ENCODE data around the gene OPRD1.
A peak's percentile ranks its signal among the peaks of the same experiment; 100 is the strongest.

OPRD1 gene

DNA sequence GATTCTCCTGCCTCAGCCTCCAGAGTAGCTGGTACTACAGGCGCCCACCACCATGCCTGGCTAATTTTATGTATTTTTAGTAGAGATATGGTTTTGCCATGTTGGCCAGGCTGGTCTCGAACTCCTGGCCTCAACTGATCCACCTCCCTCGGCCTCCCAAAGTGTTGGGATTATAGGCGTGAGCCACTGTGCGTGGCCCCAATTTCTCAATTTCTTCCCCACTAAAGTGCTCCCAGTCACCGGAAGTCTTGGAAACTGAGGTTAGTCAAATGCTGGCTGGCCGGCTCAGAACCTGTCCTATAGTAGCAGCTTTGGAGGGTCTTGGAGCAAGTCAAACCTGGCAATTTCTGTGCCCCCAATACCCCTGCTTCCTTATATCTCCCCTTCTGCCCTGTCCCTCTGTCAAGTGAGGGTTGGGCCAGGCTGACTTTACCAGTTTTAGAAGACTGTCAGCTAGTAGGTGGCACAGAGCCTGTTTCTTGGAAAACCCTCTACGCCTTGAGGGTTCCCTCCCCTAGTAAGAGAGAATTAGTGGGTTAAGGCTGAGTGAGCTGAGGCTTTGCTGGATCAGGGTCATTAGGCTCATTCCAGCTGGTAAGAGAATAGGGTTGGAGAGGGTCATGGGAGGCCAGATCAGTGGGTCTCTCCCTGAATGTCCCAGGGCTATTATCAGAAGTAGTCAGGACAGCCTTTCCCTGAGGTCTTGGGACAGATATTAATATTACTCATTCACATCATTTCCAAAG, 94.1 kb downstream of the OPRD1 start:
- H2AFZ ChIP-seq (ENCODE audit: insufficient read depth, low read length, poor library complexity), result no peak overlapping the region
- no peak overlapping the region for H3K23ac ChIP-seq (ENCODE audit: low read length)
- H4K12ac ChIP-seq (ENCODE audit: low read depth, low read length), result no peak overlapping the region
- no peak overlapping the region for H2AK5ac ChIP-seq (ENCODE audit: low read length)
- H3K9me3 ChIP-seq (ENCODE audit: insufficient read depth, low read depth, low read length), result no peaks in the 10 kb centered on the region
- no peak overlapping the region for H2BK5ac ChIP-seq (ENCODE audit: low read depth, low read length, poor library complexity)
- no CpG with 5 or more reads among the region's 8 CpGs for whole genome bisulfite sequencing (ENCODE audit: extremely low coverage, insufficient coverage, insufficient read length)
- no peak overlapping the region for H3K4me3 ChIP-seq (ENCODE audit: low read depth, low read length)
- H3K27ac ChIP-seq (ENCODE audit: low read depth, low read length), result no peak overlapping the region
- H3K79me1 ChIP-seq (ENCODE audit: low read length), result no peaks in the 10 kb centered on the region
- no peak overlapping the region for H2BK120ac ChIP-seq (ENCODE audit: insufficient read depth, low read length, poor library complexity)
- no peak overlapping the region for H3K18ac ChIP-seq (ENCODE audit: low read length)
- H2BK12ac ChIP-seq (ENCODE audit: low read length), result no peak overlapping the region
- no peak overlapping the region for H3K4ac ChIP-seq (ENCODE audit: low read depth, low read length)
- no peak overlapping the region for H3K4me2 ChIP-seq (ENCODE audit: low read length)
- H3K27me3 ChIP-seq (ENCODE audit: insufficient read depth, low read length), result no peaks in the 10 kb centered on the region
- no peak overlapping the region for H4K91ac ChIP-seq (ENCODE audit: low read depth, low read length)
- H4K8ac ChIP-seq (ENCODE audit: low read depth, low read length), result no peak overlapping the region
- no peaks in the 10 kb centered on the region for H3K36me3 ChIP-seq (ENCODE audit: control insufficient read depth in 1 of 2, insufficient read depth in 2 of 2, low read length in 2 of 2)
- no peak overlapping the region for H3K9ac ChIP-seq (ENCODE audit: low read length)
- no peaks in the 10 kb centered on the region for H3K79me2 ChIP-seq (ENCODE audit: control insufficient read depth, insufficient read depth, low read length, poor library complexity)
- H3K4me1 ChIP-seq (ENCODE audit: control insufficient read depth in 1 of 2, insufficient read depth in 2 of 2, low read length in 2 of 2), result no peaks in the 10 kb centered on the region
- DNase-seq, result no peak
- no peak overlapping the region for H3K14ac ChIP-seq (ENCODE audit: low read length)

- H2BK12ac ChIP-seq (ENCODE audit: low read length), result no peak overlapping the region
- H3K18ac ChIP-seq (ENCODE audit: low read length), result no peak overlapping the region
- no peak overlapping the region for H3K23ac ChIP-seq (ENCODE audit: low read length)
- no peak overlapping the region for H2AK5ac ChIP-seq (ENCODE audit: low read length)
- H3K4ac ChIP-seq (ENCODE audit: low read depth, low read length), result no peak overlapping the region
- H3K27me3 ChIP-seq (ENCODE audit: insufficient read depth, low read length), result no peaks in the 10 kb centered on the region
- no peaks in the 10 kb centered on the region for H3K9me3 ChIP-seq (ENCODE audit: insufficient read depth, low read depth, low read length)
- H3K36me3 ChIP-seq (ENCODE audit: control insufficient read depth in 1 of 2, insufficient read depth in 2 of 2, low read length in 2 of 2), result peaks cover 0 to 2% of the 10 kb centered on the region in 2 experiments
- H3K79me1 ChIP-seq (ENCODE audit: low read length), result no peaks in the 10 kb centered on the region
- WGBS (ENCODE audit: extremely low coverage, insufficient coverage, insufficient read length), result no CpG with 5 or more reads among the region's 2 CpGs
- H3K9ac ChIP-seq (ENCODE audit: low read length), result no peak overlapping the region
- no peak overlapping the region for H2AFZ ChIP-seq (ENCODE audit: insufficient read depth, low read length, poor library complexity)
- H3K27ac ChIP-seq (ENCODE audit: low read depth, low read length), result no peak overlapping the region
- DNase-seq, result no peak
- H4K91ac ChIP-seq (ENCODE audit: low read depth, low read length), result no peak overlapping the region
- no peaks in the 10 kb centered on the region for H3K79me2 ChIP-seq (ENCODE audit: control insufficient read depth, insufficient read depth, low read length, poor library complexity)
- H3K4me2 ChIP-seq (ENCODE audit: low read length), result no peak overlapping the region
- H2BK5ac ChIP-seq (ENCODE audit: low read depth, low read length, poor library complexity), result no peak overlapping the region
- no peak overlapping the region for H4K12ac ChIP-seq (ENCODE audit: low read depth, low read length)
- peaks cover 3 to 4% of the 10 kb centered on the region in 2 experiments for H3K4me1 ChIP-seq (ENCODE audit: control insufficient read depth in 1 of 2, insufficient read depth in 2 of 2, low read length in 2 of 2)
- H3K4me3 ChIP-seq (ENCODE audit: low read depth, low read length), result no peak overlapping the region
- H4K8ac ChIP-seq (ENCODE audit: low read depth, low read length), result no peak overlapping the region
- H3K14ac ChIP-seq (ENCODE audit: low read length), result no peak overlapping the region
- H2BK120ac ChIP-seq (ENCODE audit: insufficient read depth, low read length, poor library complexity), result no peak overlapping the region
These were observed 97.2 kb downstream of the OPRD1 start for GRCh38 chr1:28909198-28909597.

GRCh38 chr1:28910379-28911115, 98.6 kb downstream of the OPRD1 start:
- no peaks in the 10 kb centered on the region for H3K27me3 ChIP-seq (ENCODE audit: insufficient read depth, low read length)
- no peak overlapping the region for H4K91ac ChIP-seq (ENCODE audit: low read depth, low read length)
- H3K4me2 ChIP-seq (ENCODE audit: low read length), result no peak overlapping the region
- no peak overlapping the region for H3K14ac ChIP-seq (ENCODE audit: low read length)
- H3K27ac ChIP-seq (ENCODE audit: low read depth, low read length), result no peak overlapping the region
- H3K36me3 ChIP-seq (ENCODE audit: control insufficient read depth in 1 of 2, insufficient read depth in 2 of 2, low read length in 2 of 2), result peaks cover 0 to 2% of the 10 kb centered on the region in 2 experiments
- no peak overlapping the region for H2AFZ ChIP-seq (ENCODE audit: insufficient read depth, low read length, poor library complexity)
- no peaks in the 10 kb centered on the region for H3K79me2 ChIP-seq (ENCODE audit: control insufficient read depth, insufficient read depth, low read length, poor library complexity)
- no peak overlapping the region for H3K23ac ChIP-seq (ENCODE audit: low read length)
- no CpG with 5 or more reads among the region's 7 CpGs for WGBS (ENCODE audit: extremely low coverage, insufficient coverage, insufficient read length)
- no peak overlapping the region for H3K4ac ChIP-seq (ENCODE audit: low read depth, low read length)
- H2BK5ac ChIP-seq (ENCODE audit: low read depth, low read length, poor library complexity), result no peak overlapping the region
- no peak for DNase-seq
- no peak overlapping the region for H3K9ac ChIP-seq (ENCODE audit: low read length)
- no peak overlapping the region for H4K12ac ChIP-seq (ENCODE audit: low read depth, low read length)
- no peak overlapping the region for H3K18ac ChIP-seq (ENCODE audit: low read length)
- H3K4me3 ChIP-seq (ENCODE audit: low read depth, low read length), result no peak overlapping the region
- peaks cover 8% of the 10 kb centered on the region for H3K79me1 ChIP-seq (ENCODE audit: low read length)
- H3K4me1 ChIP-seq (ENCODE audit: control insufficient read depth in 1 of 2, insufficient read depth in 2 of 2, low read length in 2 of 2), result peaks cover 3 to 6% of the 10 kb centered on the region in 2 experiments
- no peak overlapping the region for H2BK12ac ChIP-seq (ENCODE audit: low read length)
- no peak overlapping the region for H4K8ac ChIP-seq (ENCODE audit: low read depth, low read length)
- no peaks in the 10 kb centered on the region for H3K9me3 ChIP-seq (ENCODE audit: insufficient read depth, low read depth, low read length)
- H2BK120ac ChIP-seq (ENCODE audit: insufficient read depth, low read length, poor library complexity), result no peak overlapping the region
- H2AK5ac ChIP-seq (ENCODE audit: low read length), result no peak overlapping the region

DNA sequence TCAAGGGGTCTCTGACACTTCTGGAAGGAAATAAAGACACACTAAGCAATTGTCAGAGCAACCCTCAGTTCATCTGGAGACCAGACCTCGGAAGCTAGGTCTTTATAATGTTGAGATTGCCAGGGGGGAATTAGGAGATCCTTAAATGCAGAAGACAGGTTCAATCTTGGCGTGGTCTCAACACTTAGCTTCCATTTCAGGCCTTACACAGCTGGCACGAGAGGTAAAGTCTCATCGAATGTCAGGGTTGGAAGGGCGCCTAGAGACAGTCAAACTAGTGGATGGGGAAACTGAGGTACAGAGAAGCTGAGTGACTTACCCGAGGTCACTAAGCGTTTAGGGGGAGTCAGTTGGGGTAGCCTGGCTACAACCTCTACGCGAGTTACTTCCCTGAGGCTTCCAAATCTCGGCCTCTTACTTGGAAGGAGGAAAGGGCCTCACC, 101.8 kb downstream of the OPRD1 start:
- Histone ChIP-seq H4K8ac (ENCODE audit: low read depth, low read length) (peak overlapping the region; percentile 67), H3K9me3 (ENCODE audit: insufficient read depth, low read depth, low read length) (no peaks in the 10 kb centered on the region), H3K9ac (ENCODE audit: low read length) (no peak overlapping the region), H4K91ac (ENCODE audit: low read depth, low read length) (peak overlapping the region; percentile 52), H3K4me3 (ENCODE audit: low read depth, low read length) (peak overlapping the region; percentile 43), H3K79me2 (ENCODE audit: control insufficient read depth, insufficient read depth, low read length, poor library complexity) (no peaks in the 10 kb centered on the region), H3K27me3 (ENCODE audit: insufficient read depth, low read length) (no peaks in the 10 kb centered on the region), H2BK12ac (ENCODE audit: low read length) (no peak overlapping the region), H3K18ac (ENCODE audit: low read length) (no peak overlapping the region), H3K4ac (ENCODE audit: low read depth, low read length) (no peak overlapping the region), H3K4me1 (ENCODE audit: control insufficient read depth in 1 of 2, insufficient read depth in 2 of 2, low read length in 2 of 2) (peaks cover 3 to 6% of the 10 kb centered on the region in 2 experiments), H2AFZ (ENCODE audit: insufficient read depth, low read length, poor library complexity) (peak overlapping the region; percentile 70), H3K79me1 (ENCODE audit: low read length) (peaks cover 8% of the 10 kb centered on the region), H3K14ac (ENCODE audit: low read length) (peak overlapping the region; percentile 20), H2BK120ac (ENCODE audit: insufficient read depth, low read length, poor library complexity) (peak overlapping the region; percentile 50), H4K12ac (ENCODE audit: low read depth, low read length) (no peak overlapping the region), H2BK5ac (ENCODE audit: low read depth, low read length, poor library complexity) (no peak overlapping the region), H3K27ac (ENCODE audit: low read depth, low read length) (peak overlapping the region; percentile 7), H2AK5ac (ENCODE audit: low read length) (no peak overlapping the region), H3K36me3 (ENCODE audit: control insufficient read depth in 1 of 2, insufficient read depth in 2 of 2, low read length in 2 of 2) (peaks cover 0 to 2% of the 10 kb centered on the region in 2 experiments), H3K4me2 (ENCODE audit: low read length) (peak overlapping the region; percentile 59), H3K23ac (ENCODE audit: low read length) (no peak overlapping the region)
- no peak for DNase-seq
- no CpG with 5 or more reads among the region's 10 CpGs for WGBS (ENCODE audit: extremely low coverage, insufficient coverage, insufficient read length)

Measured in trophoblast cell (in vitro differentiated cells and primary cell).